Endothelial cell of umbilical vein (primary cell): Measurements from ENCODE around the gene ITGB8. TPM values are rescaled to one million over a fixed set of nuclear protein-coding genes. Genes with fewer than 3 reads are reported as not detected.

Source experiments
- BruUV-seq: library from RNA; stranded (reverse); fragments of 400-500 nt; replicated peaks from 2 replicates; lab custom pipeline; 2021; lab: Mats Ljungman, UMichigan
- CTCF ChIA-PET: fragments of 300-600, 350-600 bp; sonication (Branson Sonifier 250); formaldehyde crosslinking; loops from one replicate; lab custom pipeline; 2021; ENCODE audit warnings: antibody characterized with exemption, inconsistent platforms; lab: Charles Lee
- POLR2A ChIA-PET: fragments of 300-600, 350-600 bp; sonication (Branson Sonifier 250); formaldehyde crosslinking; loops from one replicate; lab custom pipeline; 2021; ENCODE audit warnings: antibody characterized with exemption, inconsistent platforms; lab: Charles Lee
- DNase-seq: peaks from one replicate; pipeline ENCODE4 v3.0.0-alpha.2; 2011; ENCODE audit warnings: low read depth, low spot score
- FAIRE-seq: peaks from 2 replicates; lab custom pipeline; 2011; peaks lifted over from hg19 to GRCh38; lab: Jason Lieb, UNC
- H2AFZ ChIP-seq: 2 replicates; pipeline ENCODE4 v1.6.0; 2012; ENCODE audit warnings: low read depth, low read length, control low read depth, inconsistent platforms
- H3K27ac ChIP-seq: 2 replicates; pipeline ENCODE4 v1.5.1; 2011; ENCODE audit warnings: low read depth, mild to moderate bottlenecking, control low read depth, low read length, moderate library complexity; ENCODE audit not compliant: insufficient read depth
- H3K27me3 ChIP-seq, 2 experiments: 2 replicates each; pipeline versions ENCODE4 v1.6.0 to v1.6.1; 2011; ENCODE audit warnings: low read length in 2 of 2, mixed read lengths in 1 of 2; ENCODE audit not compliant: control insufficient read depth in 2 of 2, insufficient read depth in 2 of 2
- H3K36me3 ChIP-seq, 2 experiments: 2 replicates in 1 of 2; 3 replicates in 1 of 2; pipeline ENCODE4 v1.5.1; 2011; ENCODE audit warnings: low read length in 2 of 2, mild to moderate bottlenecking in 1 of 2, moderate library complexity in 1 of 2; ENCODE audit not compliant: control insufficient read depth in 2 of 2, insufficient read depth in 2 of 2; ENCODE audit errors: extremely low read depth in 1 of 2
- H3K4me1 ChIP-seq: 3 replicates; pipeline ENCODE4 v1.5.1; 2011; ENCODE audit warnings: mild to moderate bottlenecking, low read length; ENCODE audit not compliant: control insufficient read depth, insufficient read depth; ENCODE audit errors: extremely low read depth
- H3K4me2 ChIP-seq: 2 replicates; pipeline ENCODE4 v1.6.1; 2011; ENCODE audit warnings: low read length, control low read depth, mixed read lengths; ENCODE audit not compliant: insufficient read depth
- H3K4me3 ChIP-seq, 3 experiments: fragments of 200-600 bp in 1 of 3; sonication (generic), shearing (Covaris generic) in 1 of 3; replicated peaks in 1 of 3; 2 replicates each; pipeline ENCODE4 v1.5.1; 2011 to 2016; ENCODE audit warnings: control low read depth in 3 of 3, low read length in 3 of 3, mild to moderate bottlenecking in 2 of 3, inconsistent platforms in 1 of 3, low read depth in 1 of 3, moderate library complexity in 1 of 3; ENCODE audit not compliant: insufficient read depth in 1 of 3
- H3K79me2 ChIP-seq: 2 replicates; pipeline ENCODE4 v1.6.0; 2012; ENCODE audit warnings: low read length, inconsistent platforms; ENCODE audit not compliant: control insufficient read depth, insufficient read depth
- H3K9ac ChIP-seq: replicated peaks from 2 replicates; pipeline ENCODE3; 2011; ENCODE audit warnings: low read length, control low read depth; ENCODE audit not compliant: insufficient read depth; ENCODE audit errors: extremely low read depth
- H3K9me1 ChIP-seq: replicated peaks from 3 replicates; pipeline ENCODE4 v1.6.0; 2011; ENCODE audit warnings: mild to moderate bottlenecking, low read length; ENCODE audit not compliant: control insufficient read depth, insufficient read depth; ENCODE audit errors: extremely low read depth
- H3K9me3 ChIP-seq: replicated peaks from 2 replicates; pipeline ENCODE4 v1.5.1; 2012; ENCODE audit warnings: low read length, inconsistent platforms; ENCODE audit not compliant: control insufficient read depth, insufficient read depth
- H4K20me1 ChIP-seq: replicated peaks from 2 replicates; pipeline ENCODE3; 2011; ENCODE audit warnings: mild to moderate bottlenecking, low read length; ENCODE audit not compliant: control insufficient read depth, insufficient read depth; ENCODE audit errors: extremely low read depth
- EZH2 ChIP-seq: IDR thresholded peaks from 2 replicates; pipeline ENCODE4 v1.6.1; 2012; ENCODE audit warnings: borderline replicate concordance, low read depth, mild to moderate bottlenecking, moderate library complexity, low read length, inconsistent platforms; ENCODE audit not compliant: severe bottlenecking
- FOS ChIP-seq: IDR thresholded peaks from 2 replicates; pipeline ENCODE4 v1.6.1; 2011; ENCODE audit warnings: mild to moderate bottlenecking, low read length, moderate library complexity, borderline replicate concordance; ENCODE audit not compliant: insufficient read depth
- GATA2 ChIP-seq: IDR thresholded peaks from 2 replicates; pipeline ENCODE4 v1.7.0; 2011; ENCODE audit warnings: low read depth, mild to moderate bottlenecking, moderate library complexity, mixed read lengths, low read length; ENCODE audit not compliant: insufficient read length, insufficient read depth
- JUN ChIP-seq: IDR thresholded peaks from 2 replicates; pipeline ENCODE4 v1.6.1; 2011; ENCODE audit warnings: borderline replicate concordance, low read depth; ENCODE audit not compliant: insufficient read length, insufficient read depth
- MYC ChIP-seq: IDR thresholded peaks from one replicate; pipeline ENCODE4 v1.6.1; 2011; ENCODE audit warnings: mild to moderate bottlenecking, low read depth, low read length
- POLR2A ChIP-seq: IDR thresholded peaks from 2 replicates; pipeline ENCODE4 v1.6.1; 2012; ENCODE audit warnings: low read depth, mild to moderate bottlenecking, control low read depth, low read length
- POLR2AphosphoS5 ChIP-seq: IDR thresholded peaks from 2 replicates; pipeline ENCODE4 v1.6.1; 2012; ENCODE audit warnings: low read depth, mild to moderate bottlenecking, control low read depth, low read length, moderate library complexity; ENCODE audit not compliant: insufficient read depth
- dilution Hi-C: fragments of 300-500 bp; cut with MboI; formaldehyde crosslinking; loops from one replicate; pipeline ENCODE4 v1.15.0; 2019; ENCODE audit warnings: low sequenced_read_pairs; ENCODE audit not compliant: extremely low pct_ligation_motif_present
- intact Hi-C: fragments of 100-400 bp; cut with micrococcal nuclease; formaldehyde crosslinking; loops from one replicate; pipeline ENCODE4 v1.10.0; 2022
- polyA plus RNA-seq, 4 experiments: library from polyadenylated mRNA; depleted of rRNA in 3 of 4; stranded (reverse) in 3 of 4; unstranded in 1 of 4; fragments of >200 nt; gene quantifications; 2 replicates each; pipeline versions ENCODE4 v1.2.1 to v1.2.3, GENCODE V29; 2011 to 2012; ENCODE audit warnings: missing spikeins in 1 of 4
- total RNA-seq: library from RNA; stranded (reverse); gene quantifications from 2 replicates; pipeline ENCODE4 v1.2.3, GENCODE V29; 2021
- TF ChIP-seq, protein P1 (sequence below), 2 donors: IDR thresholded peaks; 1 replicate in 1 of 2; 2 replicates in 1 of 2; pipeline ENCODE4 v1.5.1; 2011; ENCODE audit warnings: low read length in 2 of 2, mild to moderate bottlenecking in 2 of 2, moderate library complexity in 2 of 2, control low read depth in 1 of 2, inconsistent platforms in 1 of 2, low read depth in 1 of 2; ENCODE audit not compliant: insufficient read depth in 1 of 2; ENCODE audit errors: extremely low read depth in 1 of 2
- TF ChIP-seq, protein P2 (sequence below): IDR thresholded peaks from 2 replicates; pipeline ENCODE4 v1.6.1; 2011; ENCODE audit not compliant: insufficient read depth, insufficient read length

Gene ITGB8
- total and polyA plus RNA-seq, 2 donors (not counting 3 experiments of a cell fraction or from before 2014, with no cell fraction given): 2.9 to 8.2 TPM

DNA sequence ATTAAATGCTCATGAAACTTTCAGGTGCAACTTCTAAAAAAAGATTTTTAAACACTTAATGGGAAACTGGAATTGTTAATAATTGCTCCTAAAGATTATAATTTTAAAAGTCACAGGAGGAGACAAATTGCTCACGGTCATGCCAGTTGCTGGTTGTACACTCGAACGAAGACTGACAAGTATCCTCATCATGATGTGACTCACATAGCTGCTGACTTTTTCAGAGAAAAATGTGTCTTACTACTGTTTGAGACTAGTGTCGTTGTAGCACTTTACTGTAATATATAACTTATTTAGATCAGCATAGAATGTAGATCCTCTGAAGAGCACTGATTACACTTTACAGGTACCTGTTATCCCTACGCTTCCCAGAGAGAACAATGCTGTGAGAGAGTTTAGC, 79.3 kb downstream of the ITGB8 start:
- TF ChIP-seq MYC (no peak), FOS (no peak), POLR2A (no peak), POLR2AphosphoS5 (no peak), GATA2 (no peak), JUN (no peak), EZH2 (no peak)
- TF ChIP-seq, protein P1, sequence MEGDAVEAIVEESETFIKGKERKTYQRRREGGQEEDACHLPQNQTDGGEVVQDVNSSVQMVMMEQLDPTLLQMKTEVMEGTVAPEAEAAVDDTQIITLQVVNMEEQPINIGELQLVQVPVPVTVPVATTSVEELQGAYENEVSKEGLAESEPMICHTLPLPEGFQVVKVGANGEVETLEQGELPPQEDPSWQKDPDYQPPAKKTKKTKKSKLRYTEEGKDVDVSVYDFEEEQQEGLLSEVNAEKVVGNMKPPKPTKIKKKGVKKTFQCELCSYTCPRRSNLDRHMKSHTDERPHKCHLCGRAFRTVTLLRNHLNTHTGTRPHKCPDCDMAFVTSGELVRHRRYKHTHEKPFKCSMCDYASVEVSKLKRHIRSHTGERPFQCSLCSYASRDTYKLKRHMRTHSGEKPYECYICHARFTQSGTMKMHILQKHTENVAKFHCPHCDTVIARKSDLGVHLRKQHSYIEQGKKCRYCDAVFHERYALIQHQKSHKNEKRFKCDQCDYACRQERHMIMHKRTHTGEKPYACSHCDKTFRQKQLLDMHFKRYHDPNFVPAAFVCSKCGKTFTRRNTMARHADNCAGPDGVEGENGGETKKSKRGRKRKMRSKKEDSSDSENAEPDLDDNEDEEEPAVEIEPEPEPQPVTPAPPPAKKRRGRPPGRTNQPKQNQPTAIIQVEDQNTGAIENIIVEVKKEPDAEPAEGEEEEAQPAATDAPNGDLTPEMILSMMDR (IDR thresholded peaks at IDR 0.05; ENCODE audit: extremely low read depth in 1 of 2, insufficient read depth in 1 of 2, low read depth in 1 of 2, low read length in 2 of 2): no peak
- TF ChIP-seq, protein P2, sequence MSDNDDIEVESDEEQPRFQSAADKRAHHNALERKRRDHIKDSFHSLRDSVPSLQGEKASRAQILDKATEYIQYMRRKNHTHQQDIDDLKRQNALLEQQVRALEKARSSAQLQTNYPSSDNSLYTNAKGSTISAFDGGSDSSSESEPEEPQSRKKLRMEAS: no peak
- H3K9ac ChIP-seq: no peak overlapping the region
- DNase-seq (no peak), FAIRE-seq (no peak)
- H3K27ac ChIP-seq: no peak overlapping the region
- no TSS peak for BruUV-seq
- no peaks in the 10 kb centered on the region for H3K36me3 ChIP-seq
- H4K20me1 ChIP-seq: no peaks in the 10 kb centered on the region
- H3K4me1 ChIP-seq: peaks cover 21% of the 10 kb centered on the region
- H2AFZ ChIP-seq: no peak overlapping the region
- POLR2A ChIA-PET: no interaction called here
- H3K4me3 ChIP-seq: no peak overlapping the region
- H3K79me2 ChIP-seq: no peaks in the 10 kb centered on the region
- no peaks in the 10 kb centered on the region for H3K27me3 ChIP-seq
- CTCF ChIA-PET: no interaction called here
- H3K9me3 ChIP-seq: no peaks in the 10 kb centered on the region
- H3K4me2 ChIP-seq: no peak overlapping the region
- dilution Hi-C loops (no loop called here), intact Hi-C loops (loop anchor here (10.0 kb wide), 1 partner anchor 255 kb away; no protein-coding TSS in a partner anchor)
- H3K9me1 ChIP-seq: no peaks in the 10 kb centered on the region
